GM12878 (cell line): ENCODE measurements around the gene ATP1A1. TPM values are rescaled to one million over a fixed set of nuclear protein-coding genes. Genes with fewer than 3 reads are reported as not detected.

Experiments
- CEBPB ChIP-seq, 2 experiments: fragments of 150-350 bp in 1 of 2; IDR thresholded peaks; 2 replicates each; pipeline ENCODE4 v1.6.1; 2012 to 2014; ENCODE audit warnings: low read depth in 2 of 2, low read length in 2 of 2, borderline replicate concordance in 1 of 2, inconsistent platforms in 1 of 2
- MAX ChIP-seq: IDR thresholded peaks from 2 replicates; pipeline ENCODE4 v1.6.1; 2012; ENCODE audit warnings: low read depth, low read length, improper control_type of control experiment
- PAX8 ChIP-seq: fragments of 450-650 bp; IDR thresholded peaks from 2 replicates; pipeline ENCODE4 v1.6.1; 2017; ENCODE audit warnings: mild to moderate bottlenecking, moderate library complexity
- RCOR1 ChIP-seq: conservative IDR thresholded peaks from 2 replicates; pipeline ENCODE4 v1.6.1; 2012; ENCODE audit warnings: low read depth, low read length, improper control_type of control experiment
- SRF ChIP-seq, 2 experiments: IDR thresholded peaks; 2 replicates each; pipeline ENCODE4 v1.6.1; 2011; ENCODE audit warnings: low read depth in 2 of 2, low read length in 2 of 2, mild to moderate bottlenecking in 1 of 2, moderate library complexity in 1 of 2
- TCF12 ChIP-seq: IDR thresholded peaks from 2 replicates; pipeline ENCODE4 v1.6.1; 2011; ENCODE audit warnings: low read depth, mild to moderate bottlenecking, low read length
- polyA plus RNA-seq, 11 experiments: library from polyadenylated mRNA; depleted of rRNA in 4 of 11; unstranded in 6 of 11; stranded (reverse) in 5 of 11; fragments of >200 nt; fragmentation: Nextera tagmentation in 4 of 11; fragmentation: Illumina TruSeq in 1 of 11; extraction: Ambion mirVana in 4 of 11; extraction: Trizol in 1 of 11; gene quantifications; 1 replicate in 1 of 11; 2 replicates in 10 of 11; pipeline versions ENCODE4 v1.2.1 to v1.2.3, GENCODE V29; 2011 to 2016; ENCODE audit warnings: inconsistent platforms in 2 of 11, missing spikeins in 2 of 11, low read depth in 1 of 11
- total RNA-seq, 4 experiments: library from RNA; depleted of rRNA in 3 of 4; stranded (reverse); fragments of >200 nt in 3 of 4; fragmentation: Illumina TruSeq in 1 of 4; extraction: Trizol in 1 of 4; gene quantifications; 2 replicates each; pipeline versions ENCODE4 v1.2.1 to v1.2.3, GENCODE V29; 2013 to 2021
- TF ChIP-seq, protein P1 (sequence below): fragments of 450-650 bp; IDR thresholded peaks from 2 replicates; pipeline ENCODE4 v1.6.1; 2017; ENCODE audit warnings: antibody characterized with exemption, mild to moderate bottlenecking, moderate library complexity
- TF ChIP-seq, protein P2 (sequence below): fragments of 450-650 bp; formaldehyde crosslinking; IDR thresholded peaks from 2 replicates; pipeline ENCODE4 v1.4.0; 2022; ENCODE audit warnings: mild to moderate bottlenecking, moderate library complexity
- TF ChIP-seq, protein P3 (sequence below), 3 experiments: IDR thresholded peaks in 2 of 3; conservative IDR thresholded peaks in 1 of 3; 2 replicates each; pipeline ENCODE4 v1.5.1; 2011; ENCODE audit warnings: low read depth in 3 of 3, low read length in 3 of 3, mild to moderate bottlenecking in 3 of 3, control low read depth in 2 of 3, moderate library complexity in 2 of 3, inconsistent platforms in 1 of 3, mixed read lengths in 1 of 3; ENCODE audit not compliant: control insufficient read depth in 2 of 3, insufficient read depth in 1 of 3; ENCODE audit errors: extremely low read depth in 1 of 3

Gene ATP1A1
- total and polyA plus RNA-seq, 10 of the 15 experiments (the other 5 are each of a cell fraction or from before 2014, with no cell fraction given), result 113 to 566 (median 313) TPM

DNA sequence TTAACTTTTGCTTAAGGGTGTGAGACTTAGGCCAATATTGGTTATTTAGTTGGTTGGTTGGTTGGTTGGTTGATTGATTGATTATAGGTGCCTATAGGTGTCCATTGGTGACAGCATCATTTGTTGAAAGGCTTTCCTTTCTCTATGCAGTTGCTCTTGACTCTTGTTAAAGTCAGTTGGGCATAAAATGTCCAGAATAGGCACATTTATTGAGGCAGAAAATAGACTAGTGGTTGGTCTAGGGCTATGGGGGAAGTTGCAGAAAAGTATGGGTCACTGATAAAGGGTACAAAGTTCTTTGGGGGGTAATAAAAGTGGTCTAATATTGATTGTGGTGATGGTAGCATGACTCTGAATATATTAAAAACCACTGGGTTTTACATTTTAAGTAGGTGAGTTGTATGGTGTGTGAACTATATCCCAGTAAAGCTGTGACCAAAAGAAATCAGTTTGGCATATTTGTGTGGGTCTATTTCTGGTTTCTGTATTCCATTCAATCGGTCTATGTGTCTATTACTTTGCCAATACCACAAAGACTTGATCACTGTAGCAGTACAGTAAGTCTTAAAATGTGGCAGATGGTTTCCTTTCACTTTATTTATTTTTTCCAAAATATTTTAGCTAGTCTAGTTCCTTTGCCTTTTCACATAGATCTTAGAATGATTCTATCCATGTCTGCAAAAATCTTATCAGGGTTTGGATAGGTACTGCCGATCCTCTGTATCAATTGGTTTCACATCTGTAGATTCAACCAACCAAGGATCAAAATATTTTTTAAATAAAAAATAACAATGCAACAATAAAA lies 63.0 kb downstream of the ATP1A1 start (continued):
- TF ChIP-seq, protein P1, sequence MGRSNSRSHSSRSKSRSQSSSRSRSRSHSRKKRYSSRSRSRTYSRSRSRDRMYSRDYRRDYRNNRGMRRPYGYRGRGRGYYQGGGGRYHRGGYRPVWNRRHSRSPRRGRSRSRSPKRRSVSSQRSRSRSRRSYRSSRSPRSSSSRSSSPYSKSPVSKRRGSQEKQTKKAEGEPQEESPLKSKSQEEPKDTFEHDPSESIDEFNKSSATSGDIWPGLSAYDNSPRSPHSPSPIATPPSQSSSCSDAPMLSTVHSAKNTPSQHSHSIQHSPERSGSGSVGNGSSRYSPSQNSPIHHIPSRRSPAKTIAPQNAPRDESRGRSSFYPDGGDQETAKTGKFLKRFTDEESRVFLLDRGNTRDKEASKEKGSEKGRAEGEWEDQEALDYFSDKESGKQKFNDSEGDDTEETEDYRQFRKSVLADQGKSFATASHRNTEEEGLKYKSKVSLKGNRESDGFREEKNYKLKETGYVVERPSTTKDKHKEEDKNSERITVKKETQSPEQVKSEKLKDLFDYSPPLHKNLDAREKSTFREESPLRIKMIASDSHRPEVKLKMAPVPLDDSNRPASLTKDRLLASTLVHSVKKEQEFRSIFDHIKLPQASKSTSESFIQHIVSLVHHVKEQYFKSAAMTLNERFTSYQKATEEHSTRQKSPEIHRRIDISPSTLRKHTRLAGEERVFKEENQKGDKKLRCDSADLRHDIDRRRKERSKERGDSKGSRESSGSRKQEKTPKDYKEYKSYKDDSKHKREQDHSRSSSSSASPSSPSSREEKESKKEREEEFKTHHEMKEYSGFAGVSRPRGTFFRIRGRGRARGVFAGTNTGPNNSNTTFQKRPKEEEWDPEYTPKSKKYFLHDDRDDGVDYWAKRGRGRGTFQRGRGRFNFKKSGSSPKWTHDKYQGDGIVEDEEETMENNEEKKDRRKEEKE, result no peak
- TF ChIP-seq TCF12 (no peak), SRF (IDR thresholded peaks at IDR 0.05; ENCODE audit: low read depth in 2 of 2, low read length in 2 of 2) (no peak), CEBPB (IDR thresholded peaks at IDR 0.05; ENCODE audit: borderline replicate concordance in 1 of 2, low read depth in 2 of 2, low read length in 2 of 2) (no peak), MAX (no peak), RCOR1 (no peak), PAX8 (no peak)
- TF ChIP-seq, protein P2, sequence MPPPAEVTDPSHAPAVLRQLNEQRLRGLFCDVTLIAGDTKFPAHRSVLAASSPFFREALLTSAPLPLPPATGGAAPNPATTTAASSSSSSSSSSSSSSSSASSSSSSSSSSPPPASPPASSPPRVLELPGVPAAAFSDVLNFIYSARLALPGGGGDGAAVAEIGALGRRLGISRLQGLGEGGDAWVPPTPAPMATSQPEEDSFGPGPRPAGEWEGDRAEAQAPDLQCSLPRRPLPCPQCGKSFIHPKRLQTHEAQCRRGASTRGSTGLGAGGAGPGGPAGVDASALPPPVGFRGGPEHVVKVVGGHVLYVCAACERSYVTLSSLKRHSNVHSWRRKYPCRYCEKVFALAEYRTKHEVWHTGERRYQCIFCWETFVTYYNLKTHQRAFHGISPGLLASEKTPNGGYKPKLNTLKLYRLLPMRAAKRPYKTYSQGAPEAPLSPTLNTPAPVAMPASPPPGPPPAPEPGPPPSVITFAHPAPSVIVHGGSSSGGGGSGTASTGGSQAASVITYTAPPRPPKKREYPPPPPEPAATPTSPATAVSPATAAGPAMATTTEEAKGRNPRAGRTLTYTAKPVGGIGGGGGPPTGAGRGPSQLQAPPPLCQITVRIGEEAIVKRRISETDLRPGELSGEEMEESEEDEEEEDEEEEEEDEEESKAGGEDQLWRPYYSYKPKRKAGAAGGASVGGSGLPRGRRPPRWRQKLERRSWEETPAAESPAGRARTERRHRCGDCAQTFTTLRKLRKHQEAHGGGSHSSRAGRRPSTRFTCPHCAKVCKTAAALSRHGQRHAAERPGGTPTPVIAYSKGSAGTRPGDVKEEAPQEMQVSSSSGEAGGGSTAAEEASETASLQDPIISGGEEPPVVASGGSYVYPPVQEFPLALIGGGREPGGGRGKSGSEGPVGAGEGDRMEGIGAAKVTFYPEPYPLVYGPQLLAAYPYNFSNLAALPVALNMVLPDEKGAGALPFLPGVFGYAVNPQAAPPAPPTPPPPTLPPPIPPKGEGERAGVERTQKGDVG (CRISPR knock-in tag), result no peak
- TF ChIP-seq, protein P3, sequence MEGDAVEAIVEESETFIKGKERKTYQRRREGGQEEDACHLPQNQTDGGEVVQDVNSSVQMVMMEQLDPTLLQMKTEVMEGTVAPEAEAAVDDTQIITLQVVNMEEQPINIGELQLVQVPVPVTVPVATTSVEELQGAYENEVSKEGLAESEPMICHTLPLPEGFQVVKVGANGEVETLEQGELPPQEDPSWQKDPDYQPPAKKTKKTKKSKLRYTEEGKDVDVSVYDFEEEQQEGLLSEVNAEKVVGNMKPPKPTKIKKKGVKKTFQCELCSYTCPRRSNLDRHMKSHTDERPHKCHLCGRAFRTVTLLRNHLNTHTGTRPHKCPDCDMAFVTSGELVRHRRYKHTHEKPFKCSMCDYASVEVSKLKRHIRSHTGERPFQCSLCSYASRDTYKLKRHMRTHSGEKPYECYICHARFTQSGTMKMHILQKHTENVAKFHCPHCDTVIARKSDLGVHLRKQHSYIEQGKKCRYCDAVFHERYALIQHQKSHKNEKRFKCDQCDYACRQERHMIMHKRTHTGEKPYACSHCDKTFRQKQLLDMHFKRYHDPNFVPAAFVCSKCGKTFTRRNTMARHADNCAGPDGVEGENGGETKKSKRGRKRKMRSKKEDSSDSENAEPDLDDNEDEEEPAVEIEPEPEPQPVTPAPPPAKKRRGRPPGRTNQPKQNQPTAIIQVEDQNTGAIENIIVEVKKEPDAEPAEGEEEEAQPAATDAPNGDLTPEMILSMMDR (IDR thresholded peaks at IDR 0.05 in 2 of 3, conservative IDR thresholded peaks at IDR 0.05 in 1 of 3; ENCODE audit: control insufficient read depth in 2 of 3, extremely low read depth in 1 of 3, insufficient read depth in 1 of 3, low read depth in 3 of 3, low read length in 3 of 3), result no peak
